ENCODE measurements around the gene TSPAN4. TPM values are rescaled to one million over a fixed set of nuclear protein-coding genes. Genes with fewer than 3 reads are reported as not detected.
A peak's percentile ranks its signal among the peaks of the same experiment; 100 is the strongest.

Gene TSPAN4
- total RNA-seq, 2 experiments from 2014 or later: 1.6 to 2.0 TPM

- POLR2A ChIA-PET: interaction anchor here (0.6 to 2.2 kb wide), 19 partner anchors 9 to 603 kb away, joined by 3 to 101 read pairs (median 4); partner anchors contain the start of genes BET1L, DEAF1, PHRF1 and PNPLA2
- H3K9me3 ChIP-seq (ENCODE audit: control insufficient read depth in 1 of 2, insufficient read depth in 1 of 2, low read length in 2 of 2): no peaks in the 10 kb centered on the region
- peak overlapping the region; percentile 95 to 99 for H3K27ac ChIP-seq (ENCODE audit: low read depth in 1 of 2, low read length in 2 of 2)
- Mint-ChIP-seq H3K36me3 (ENCODE audit: low read depth) (peaks cover 36% of the 10 kb centered on the region), H3K27me3 (no peaks in the 10 kb centered on the region), H3K4me1 (ENCODE audit: low read depth) (peaks cover 35% of the 10 kb centered on the region), H3K9me3 (no peaks in the 10 kb centered on the region), H3K27ac (peak overlapping the region; percentile 99), H3K4me3 (peak overlapping the region; percentile 95)
- H3K4me3 ChIP-seq (ENCODE audit: low read length): peak overlapping the region; percentile 92
- no peaks in the 10 kb centered on the region for H3K27me3 ChIP-seq (ENCODE audit: control insufficient read depth in 1 of 2, insufficient read depth in 2 of 2, low read length in 2 of 2)
- CTCF ChIA-PET: interaction anchor here (0.6 kb wide), 2 partner anchors 33 to 118 kb away, joined by 3 read pairs; no protein-coding TSS in a partner anchor
- intact Hi-C loops (cut with DNase I, micrococcal nuclease): no loop called here
- TF ChIP-seq CTCF (IDR thresholded peaks at IDR 0.05): no peak
- peaks cover 38% of the 10 kb centered on the region for H3K4me1 ChIP-seq (ENCODE audit: insufficient read depth, low read length)
- DNase-seq (no peak), ATAC-seq (ENCODE audit: poor library complexity) (peak; percentile 8)
- peaks cover 31% of the 10 kb centered on the region for H3K36me3 ChIP-seq (ENCODE audit: insufficient read depth, low read length)
These were observed 32.5 kb upstream of the TSPAN4 start for GRCh38 chr11:810040-810567.

GRCh38 chr11:811446-812245 lies 31.0 kb upstream of the TSPAN4 start:
- peaks cover 31% of the 10 kb centered on the region for H3K36me3 ChIP-seq (ENCODE audit: insufficient read depth, low read length)
- no peaks in the 10 kb centered on the region for H3K9me3 ChIP-seq (ENCODE audit: control insufficient read depth in 1 of 2, insufficient read depth in 1 of 2, low read length in 2 of 2)
- H3K4me1 ChIP-seq (ENCODE audit: insufficient read depth, low read length): peaks cover 33% of the 10 kb centered on the region
- Mint-ChIP-seq H3K27me3 (no peaks in the 10 kb centered on the region), H3K4me3 (peak overlapping the region; percentile 82), H3K27ac (peak overlapping the region; percentile 99), H3K36me3 (ENCODE audit: low read depth) (peaks cover 36% of the 10 kb centered on the region), H3K4me1 (ENCODE audit: low read depth) (peaks cover 35% of the 10 kb centered on the region), H3K9me3 (no peaks in the 10 kb centered on the region)
- no peak for ATAC-seq (ENCODE audit: poor library complexity)
- intact Hi-C loops (cut with DNase I, micrococcal nuclease): no loop called here
- CTCF ChIA-PET: no interaction called here
- POLR2A ChIA-PET: interaction anchor here (1.5 kb wide), 1 partner anchor 8 kb away, joined by 16 read pairs; the partner anchor contains the start of gene PNPLA2
- no peaks in the 10 kb centered on the region for H3K27me3 ChIP-seq (ENCODE audit: control insufficient read depth in 1 of 2, insufficient read depth in 2 of 2, low read length in 2 of 2)
- DNase-seq: no peak
- peak overlapping the region in 1 of 2 donors; percentile 29 for H3K27ac ChIP-seq (ENCODE audit: low read depth in 1 of 2, low read length in 2 of 2)
- no peak for TF ChIP-seq CTCF (IDR thresholded peaks at IDR 0.05)
- H3K4me3 ChIP-seq (ENCODE audit: low read length): no peak overlapping the region

DNA sequence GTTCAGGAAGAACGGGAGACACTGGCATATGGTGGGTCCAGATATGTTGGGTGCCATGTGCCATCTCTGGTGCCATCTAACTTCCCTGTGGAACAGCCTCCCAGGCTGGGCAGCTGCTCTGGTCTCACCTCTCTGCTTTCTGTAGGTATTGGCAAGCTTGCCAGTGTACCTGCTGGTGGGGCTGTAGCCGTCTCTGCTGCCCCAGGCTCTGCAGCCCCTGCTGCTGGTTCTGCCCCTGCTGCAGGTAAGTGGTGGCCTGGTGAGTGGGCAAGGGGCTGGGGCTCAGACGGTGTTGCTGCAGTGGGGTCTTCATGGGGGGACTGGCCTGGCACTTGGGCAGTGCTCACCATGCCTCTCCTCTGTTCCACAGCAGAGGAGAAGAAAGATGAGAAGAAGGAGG lies 30.3 kb upstream of the TSPAN4 start:
- Histone ChIP-seq H3K4me3 (ENCODE audit: low read length) (no peak overlapping the region), H3K27ac (ENCODE audit: low read depth in 1 of 2, low read length in 2 of 2) (no peak overlapping the region), H3K4me1 (ENCODE audit: insufficient read depth, low read length) (peaks cover 33% of the 10 kb centered on the region), H3K27me3 (ENCODE audit: control insufficient read depth in 1 of 2, insufficient read depth in 2 of 2, low read length in 2 of 2) (no peaks in the 10 kb centered on the region), H3K36me3 (ENCODE audit: insufficient read depth, low read length) (peaks cover 31% of the 10 kb centered on the region), H3K9me3 (ENCODE audit: control insufficient read depth in 1 of 2, insufficient read depth in 1 of 2, low read length in 2 of 2) (no peaks in the 10 kb centered on the region)
- peaks cover 35% of the 10 kb centered on the region for H3K4me1 Mint-ChIP-seq (ENCODE audit: low read depth)
- intact Hi-C loops (cut with DNase I, micrococcal nuclease): no loop called here
- peaks cover 36% of the 10 kb centered on the region for H3K36me3 Mint-ChIP-seq (ENCODE audit: low read depth)
- no peaks in the 10 kb centered on the region for H3K9me3 Mint-ChIP-seq
- no peaks in the 10 kb centered on the region for H3K27me3 Mint-ChIP-seq
- TF ChIP-seq CTCF (IDR thresholded peaks at IDR 0.05): no peak
- ChIA-PET POLR2A (no interaction called here), CTCF (no interaction called here)
- no peak for DNase-seq
- H3K27ac Mint-ChIP-seq: no peak overlapping the region
- no peak for ATAC-seq (ENCODE audit: poor library complexity)
- peak overlapping the region; percentile 82 for H3K4me3 Mint-ChIP-seq

Measured in CD4-positive, alpha-beta T cell (primary cell).